ENCODE data around the gene SLBP. TPM values are rescaled to one million over a fixed set of nuclear protein-coding genes. Genes with fewer than 3 reads are reported as not detected.
A peak's percentile ranks its signal among the peaks of the same experiment; 100 is the strongest.
"Not testable (repeated sequence)": the region's sequence is repeated elsewhere in the genome, so short reads cannot be mapped to it uniquely, and the experiment has no call there.

The SLBP gene
- total and polyA plus RNA-seq, 8 donors = 8.7 to 20.2 (median 10.9) TPM

- TF ChIP-seq CTCF (IDR thresholded peaks at IDR 0.05) = no peak
- H3K27me3 ChIP-seq = no peaks in the 10 kb centered on the region
- no peak for ATAC-seq
- no peak overlapping the region for H3K27ac ChIP-seq
- intact Hi-C loops (cut with DNase I) = no loop called here
- 76 to 83% methylated on average over 24 to 25 of the region's 25 CpGs for WGBS, 2 donors
- no peaks in the 10 kb centered on the region for H3K36me3 ChIP-seq
- peak in 1 of 6 donors; percentile 36 for DNase-seq
- no peaks in the 10 kb centered on the region for H3K9me3 ChIP-seq
- no peaks in the 10 kb centered on the region for H3K4me1 ChIP-seq
- FAIRE-seq = no peak
- H3K4me3 ChIP-seq = no peak overlapping the region
Measured at GRCh38 chr4:1676605-1677525, 35.3 kb downstream of the SLBP start.

GRCh38 chr4:1675802-1676137 is 36.3 kb downstream of the SLBP start:
- DNase-seq = peak in 1 of 6 donors; percentile 29
- Histone ChIP-seq H3K27ac (no peak overlapping the region), H3K36me3 (no peaks in the 10 kb centered on the region), H3K27me3 (no peaks in the 10 kb centered on the region), H3K4me3 (no peak overlapping the region), H3K9me3 (no peaks in the 10 kb centered on the region), H3K4me1 (no peaks in the 10 kb centered on the region)
- no peak for FAIRE-seq
- 69 to 74% methylated on average over 10 of the region's 10 CpGs for WGBS, 2 donors
- TF ChIP-seq CTCF (IDR thresholded peaks at IDR 0.05) = no peak
- intact Hi-C loops (cut with DNase I) = no loop called here
- no peak for ATAC-seq

GRCh38 chr4:1675136-1675801 is 36.9 kb downstream of the SLBP start:
- WGBS, 2 donors = 77 to 82% methylated on average over 19 of the region's 19 CpGs
- Histone ChIP-seq H3K36me3 (no peaks in the 10 kb centered on the region), H3K27ac (no peak overlapping the region), H3K27me3 (no peaks in the 10 kb centered on the region), H3K4me1 (no peaks in the 10 kb centered on the region), H3K4me3 (no peak overlapping the region), H3K9me3 (no peaks in the 10 kb centered on the region)
- FAIRE-seq (no peak), ATAC-seq (no peak), DNase-seq (peak in 1 of 6 donors; percentile 39)
- intact Hi-C loops (cut with DNase I) = no loop called here
- TF ChIP-seq CTCF (IDR thresholded peaks at IDR 0.05) = no peak

- FAIRE-seq (no peak), DNase-seq (peak in 1 of 6 donors; percentile 15), ATAC-seq (no peak)
- WGBS, 2 donors = 69 to 70% methylated on average over 9 of the region's 9 CpGs
- Histone ChIP-seq H3K27ac (no peak overlapping the region), H3K9me3 (no peaks in the 10 kb centered on the region), H3K4me3 (no peak overlapping the region), H3K36me3 (no peaks in the 10 kb centered on the region), H3K4me1 (no peaks in the 10 kb centered on the region), H3K27me3 (no peaks in the 10 kb centered on the region)
- intact Hi-C loops (cut with DNase I) = no loop called here
- TF ChIP-seq CTCF (IDR thresholded peaks at IDR 0.05) = no peak
Measured at GRCh38 chr4:1674682-1675081, 37.4 kb downstream of the SLBP start.

GRCh38 chr4:1673671-1674070 is 38.4 kb downstream of the SLBP start:
- WGBS, 2 donors = 90 to 92% methylated on average over 20 of the region's 20 CpGs

GRCh38 chr4:1671011-1671410 is 41.1 kb downstream of the SLBP start:
- H3K27ac ChIP-seq; ATAC-seq; H3K4me3 ChIP-seq; H3K27me3 ChIP-seq; H3K36me3 ChIP-seq; H3K9me3 ChIP-seq; H3K4me1 ChIP-seq; intact Hi-C loops (cut with DNase I); FAIRE-seq; DNase-seq: not testable (repeated sequence)
- WGBS, 2 donors = 89 to 91% methylated on average over 20 of the region's 20 CpGs

More at GRCh38 chr4:1673671-1674070, 38.4 kb downstream of the SLBP start:
- FAIRE-seq = no peak
- DNase-seq = no peak
- intact Hi-C loops (cut with DNase I) = no loop called here
- H3K27ac ChIP-seq = no peak overlapping the region
- TF ChIP-seq CTCF (IDR thresholded peaks at IDR 0.05) = no peak
- ATAC-seq = no peak
- no peaks in the 10 kb centered on the region for H3K9me3 ChIP-seq
- no peaks in the 10 kb centered on the region for H3K36me3 ChIP-seq
- H3K4me1 ChIP-seq = no peaks in the 10 kb centered on the region
- no peaks in the 10 kb centered on the region for H3K27me3 ChIP-seq
- H3K4me3 ChIP-seq = no peak overlapping the region

Measured in pancreas (tissue), 10 donors.